Hypothalamus (tissue), 51 donors: ENCODE measurements around the gene INPP4B.
"Not testable (repeated sequence)": the region's sequence is repeated elsewhere in the genome, so short reads cannot be mapped to it uniquely, and the experiment has no call there.

Experiments used
- DNase-seq, 51 donors: peaks; one replicate each; lab custom pipeline; 2025; lab: John Stamatoyannopoulos, UW

INPP4B gene

GRCh38 chr4:142826503-142827241, 19.4 kb downstream of the INPP4B start:
- DNase-seq = no peak

GRCh38 chr4:142824368-142824767, 21.7 kb downstream of the INPP4B start:
- DNase-seq = no peak

GRCh38 chr4:142823796-142824195, 22.3 kb downstream of the INPP4B start:
- DNase-seq = no peak

- DNase-seq = no peak
Observed at GRCh38 chr4:142818476-142818875, 27.6 kb downstream of the INPP4B start.

- no peak for DNase-seq
Observed at GRCh38 chr4:142818031-142818430, 28.1 kb downstream of the INPP4B start.

- DNase-seq = no peak
Observed at GRCh38 chr4:142817442-142817841, 28.7 kb downstream of the INPP4B start.

- DNase-seq = peak in 3 of 51 donors; percentile 3 to 16 (median 6)
Observed at GRCh38 chr4:142815834-142816233, 30.3 kb downstream of the INPP4B start.

GRCh38 chr4:142813388-142813787, 32.7 kb downstream of the INPP4B start:
- no peak for DNase-seq

- DNase-seq = no peak
Observed at GRCh38 chr4:142812091-142812490, 34.0 kb downstream of the INPP4B start.

GRCh38 chr4:142811034-142811433, 35.1 kb downstream of the INPP4B start:
- no peak for DNase-seq

- DNase-seq = no peak
Observed at GRCh38 chr4:142809559-142809958, 36.5 kb downstream of the INPP4B start.

- not testable (repeated sequence) for DNase-seq
Observed at GRCh38 chr4:142803879-142804278, 42.2 kb downstream of the INPP4B start.

- no peak for DNase-seq
Observed at GRCh38 chr4:142801966-142802365, 44.1 kb downstream of the INPP4B start.

- no peak for DNase-seq
Observed at GRCh38 chr4:142781114-142781513, 65.0 kb downstream of the INPP4B start.

GRCh38 chr4:142778900-142779299, 67.2 kb downstream of the INPP4B start:
- DNase-seq = no peak

- DNase-seq = no peak
Observed at GRCh38 chr4:142778430-142778829, 67.7 kb downstream of the INPP4B start.

GRCh38 chr4:142777045-142777743, 68.9 kb downstream of the INPP4B start:
- DNase-seq = no peak

GRCh38 chr4:142776026-142776425, 70.1 kb downstream of the INPP4B start:
- no peak for DNase-seq

GRCh38 chr4:142773505-142773904, 72.6 kb downstream of the INPP4B start:
- no peak for DNase-seq

GRCh38 chr4:142762280-142762679, 83.8 kb downstream of the INPP4B start:
- DNase-seq = no peak

GRCh38 chr4:142752202-142752786, 93.8 kb downstream of the INPP4B start:
- no peak for DNase-seq
